ENCODE data around the gene F13A1.

DNA sequence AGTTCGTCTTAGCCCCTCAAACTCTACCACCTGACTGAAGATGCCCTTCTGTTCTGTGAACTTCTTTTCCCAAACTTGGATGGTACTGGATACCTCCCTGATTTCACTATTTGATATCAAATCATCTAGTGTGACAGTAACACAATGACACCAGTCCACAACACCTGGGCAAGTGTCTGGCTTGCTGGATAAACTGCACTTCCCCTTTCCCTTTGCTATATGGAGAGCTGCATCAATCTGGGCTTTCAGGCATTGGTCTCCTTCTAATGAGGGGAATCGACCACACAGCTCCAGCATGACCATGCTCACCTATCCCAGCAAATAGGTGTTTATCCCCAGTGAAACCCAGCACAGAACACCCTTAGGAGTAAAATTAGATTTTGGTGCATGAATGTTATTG is 3.1 kb downstream of the F13A1 start:
- TF ChIP-seq TP53 (CRISPR knock-in tag; IDR thresholded peaks at IDR 0.05) (no peak), CTCF (IDR thresholded peaks at IDR 0.05) (no peak), HOXA7 (CRISPR knock-in tag; IDR thresholded peaks at IDR 0.05) (no peak), KDM1A (IDR thresholded peaks at IDR 0.05; ENCODE audit: low read depth) (no peak), CEBPB (IDR thresholded peaks at IDR 0.05) (no peak), RAD21 (conservative IDR thresholded peaks at IDR 0.05 in 1 of 2, IDR thresholded peaks at IDR 0.05 in 1 of 2) (no peak), MAZ (IDR thresholded peaks at IDR 0.05; ENCODE audit: borderline replicate concordance, low read depth, low read length) (no peak), FOSL2 (IDR thresholded peaks at IDR 0.05) (no peak), FOSL2 (CRISPR knock-in tag; IDR thresholded peaks at IDR 0.05) (no peak), POLR2A (IDR thresholded peaks at IDR 0.05; ENCODE audit: low read length) (no peak), RCOR1 (IDR thresholded peaks at IDR 0.05; ENCODE audit: low read depth, low read length) (no peak)
